T1000 (cell line): ENCODE data around the gene XAB2.
"Not testable (repeated sequence)": the region's sequence is repeated elsewhere in the genome, so short reads cannot be mapped to it uniquely, and the experiment has no call there.

ENCODE experiments used
- DNase-seq: peaks from one replicate; lab custom pipeline; 2025; ENCODE audit warnings: mixed read lengths; lab: John Stamatoyannopoulos, UW

XAB2 gene

DNA sequence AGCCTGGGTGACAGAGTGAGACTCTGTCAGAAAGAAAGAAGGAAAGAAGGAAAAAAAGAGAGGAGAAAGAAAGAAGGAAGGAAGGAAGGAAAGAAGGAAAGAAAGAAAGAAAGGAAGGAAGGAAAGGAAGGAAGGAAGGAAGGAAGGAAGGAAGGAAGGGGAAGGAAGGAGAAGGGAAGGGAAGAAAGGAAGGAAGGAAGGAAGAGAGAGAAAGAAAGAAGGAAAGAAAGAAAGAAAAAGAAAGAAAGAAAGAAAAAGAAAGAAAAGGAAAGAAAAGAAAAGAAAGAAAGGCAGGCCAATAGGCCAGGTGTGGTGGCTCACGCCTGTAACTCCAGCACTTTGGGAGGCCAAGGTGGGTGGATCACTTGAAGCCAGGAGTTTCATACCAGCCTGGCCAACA lies 51.9 kb downstream of the XAB2 start:
- not testable (repeated sequence) for DNase-seq

GRCh38 chr19:7575434-7576040 lies 53.8 kb downstream of the XAB2 start:
- DNase-seq, result no peak

GRCh38 chr19:7570761-7571160 lies 58.6 kb downstream of the XAB2 start:
- no peak for DNase-seq
